ENCODE results near the gene RYR3.

Gene RYR3

DNA sequence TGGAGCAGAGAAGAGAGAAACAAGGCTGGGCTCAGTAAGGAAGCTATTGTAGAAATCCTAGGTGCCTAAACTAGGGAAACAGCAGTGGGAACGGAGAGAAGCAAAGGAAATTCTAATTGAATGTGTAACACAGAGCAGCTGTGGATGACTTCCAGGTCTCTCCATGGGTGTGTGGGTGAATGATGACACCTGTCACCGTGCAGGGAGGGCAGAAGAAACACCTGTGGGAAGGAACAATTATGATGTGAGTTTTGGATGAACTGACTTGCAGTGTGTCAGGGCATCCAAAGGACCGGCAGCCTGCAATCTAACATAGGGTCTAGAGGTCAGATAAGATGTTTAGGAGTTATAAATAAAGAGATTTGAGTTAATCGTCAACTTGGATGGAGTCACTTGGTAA, 144.2 kb downstream of the RYR3 start:
- no peak for DNase-seq

- DNase-seq = no peak
These were observed 147.7 kb downstream of the RYR3 start for GRCh38 chr15:33458421-33458820.

GRCh38 chr15:33460166-33460805, 149.5 kb downstream of the RYR3 start:
- DNase-seq = no peak

DNA sequence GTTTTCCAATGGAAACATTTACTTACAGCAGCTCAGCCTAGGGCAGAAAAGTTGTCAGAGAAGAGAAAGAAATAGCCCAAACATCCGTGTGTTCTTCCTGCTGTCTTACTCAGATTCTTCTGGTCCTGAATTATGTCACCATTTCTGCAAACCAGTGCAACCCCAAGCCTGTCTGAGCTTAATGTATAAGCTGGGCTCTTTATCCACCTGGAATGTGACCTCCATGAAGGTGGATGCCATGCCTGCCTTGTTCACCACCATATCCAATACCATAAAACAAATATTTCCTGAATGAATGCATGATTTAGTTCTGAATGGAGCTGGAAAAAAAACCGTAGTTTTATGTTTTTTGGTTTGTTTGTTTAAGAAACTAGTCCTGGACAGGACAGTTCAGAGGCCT, 150.9 kb downstream of the RYR3 start:
- DNase-seq = no peak

DNA sequence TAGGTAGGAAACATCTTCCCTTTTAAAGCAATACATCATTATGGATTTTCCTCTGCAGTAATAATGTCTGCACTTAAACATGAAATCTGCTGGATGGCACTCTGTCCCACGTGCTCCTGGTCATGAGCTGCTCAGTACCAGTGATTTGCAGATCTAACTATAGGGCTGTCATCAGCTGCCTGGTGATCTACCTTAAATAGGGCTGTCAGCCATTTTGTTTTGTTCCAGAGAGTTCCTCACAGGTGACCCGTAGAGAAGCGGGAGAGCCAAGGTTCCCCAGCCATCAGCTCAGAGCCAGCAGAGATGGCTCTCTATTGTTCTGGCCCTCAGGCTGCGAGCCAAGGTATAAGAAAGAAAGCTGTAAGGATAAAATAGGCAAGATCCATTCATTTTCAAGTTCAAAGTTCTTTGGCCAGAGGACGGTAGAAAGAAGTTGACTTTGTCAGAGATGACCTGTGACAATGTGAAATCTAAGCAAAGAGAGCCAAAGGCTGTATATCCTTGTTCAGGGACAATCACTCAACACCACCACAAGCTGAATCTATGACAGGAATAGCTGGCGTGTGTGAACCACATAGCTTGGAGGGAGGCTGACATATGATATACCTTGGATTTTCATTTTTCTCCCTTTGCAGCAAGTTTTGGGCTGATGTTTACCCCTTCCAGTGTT, 156.5 kb downstream of the RYR3 start:
- no peak for DNase-seq

- DNase-seq = no peak
These were observed 157.0 kb downstream of the RYR3 start for GRCh38 chr15:33467816-33468163.

DNA sequence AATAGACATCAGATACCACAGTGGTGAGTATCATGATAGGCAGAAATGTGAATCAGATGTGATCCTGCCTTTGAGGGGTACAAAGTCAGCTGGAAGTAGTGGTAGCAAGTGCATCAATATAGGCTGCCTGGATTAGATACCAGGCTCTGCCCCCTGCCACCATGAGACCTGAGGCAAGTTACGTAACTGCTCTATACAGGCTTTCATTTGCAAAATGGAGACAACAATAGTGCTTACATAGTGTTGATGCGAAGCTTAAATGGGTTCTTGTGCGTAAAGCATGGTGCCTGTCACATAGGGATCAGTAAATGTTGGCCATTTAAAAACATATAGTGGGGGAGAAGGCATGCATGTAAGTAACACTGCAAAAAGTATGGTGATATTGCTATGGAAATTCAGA, 158.0 kb downstream of the RYR3 start:
- DNase-seq = no peak

DNA sequence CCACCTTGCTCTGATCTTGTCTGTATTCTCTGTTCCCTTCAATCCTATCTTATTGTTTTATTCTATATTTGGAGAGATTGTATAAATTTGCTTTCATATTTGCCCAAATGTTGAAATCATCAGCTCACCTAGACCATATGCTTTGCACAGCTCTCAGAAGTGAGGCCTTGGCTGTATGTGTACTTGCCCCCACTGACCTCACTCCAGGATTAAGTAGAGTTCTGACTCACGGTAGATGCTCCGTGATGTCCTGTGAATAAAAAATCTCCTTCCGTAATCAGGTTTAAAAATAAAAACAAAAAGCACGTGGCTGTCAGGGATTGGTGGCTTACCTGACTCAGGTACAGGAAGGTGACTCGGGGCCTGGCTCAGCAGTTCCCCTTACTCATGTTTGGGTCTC, 162.2 kb downstream of the RYR3 start:
- DNase-seq = no peak

- DNase-seq = no peak
These were observed 162.9 kb downstream of the RYR3 start for GRCh38 chr15:33473714-33474113.

DNA sequence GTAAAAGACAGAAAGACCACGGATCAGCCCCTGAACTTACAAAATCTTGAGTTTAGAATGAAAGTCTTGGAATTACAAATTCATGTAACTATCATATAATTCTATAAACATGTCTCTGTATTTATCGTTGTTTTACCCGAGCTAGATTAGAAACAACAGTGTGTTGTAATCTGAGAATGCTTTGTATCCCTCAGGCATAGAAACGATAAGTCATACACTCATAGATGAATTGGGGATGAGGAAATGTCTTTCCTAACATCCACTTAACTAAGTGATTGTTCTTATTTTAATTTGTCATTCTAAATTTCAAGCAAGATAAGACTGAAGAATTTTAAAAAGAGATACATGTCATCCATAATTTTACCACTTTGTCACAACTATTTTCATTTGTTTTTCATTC, 165.3 kb downstream of the RYR3 start:
- DNase-seq = no peak

- no peak for DNase-seq
These were observed 166.1 kb downstream of the RYR3 start for GRCh38 chr15:33476908-33477307.

- DNase-seq = no peak
These were observed 178.6 kb downstream of the RYR3 start for GRCh38 chr15:33489335-33489734.

DNA sequence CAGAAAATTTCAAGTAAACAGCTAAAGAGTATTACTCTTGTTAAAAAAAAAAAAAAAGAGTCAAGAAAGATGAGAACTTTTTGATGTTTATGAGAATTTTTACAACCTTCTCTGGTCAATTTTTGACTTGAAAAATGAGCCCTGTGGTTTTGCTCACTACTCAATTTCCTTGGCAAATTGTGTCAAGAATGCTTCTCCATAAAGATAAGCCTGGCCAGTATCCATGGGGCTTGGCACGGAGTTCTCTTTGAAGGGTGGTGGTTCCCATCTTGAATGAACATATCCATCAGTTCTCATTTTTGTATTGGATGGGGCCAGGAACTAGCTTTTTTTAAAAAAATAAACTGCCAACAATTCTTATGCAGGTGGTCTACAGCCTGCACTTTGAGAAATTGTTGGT, 179.9 kb downstream of the RYR3 start:
- DNase-seq = no peak

DNA sequence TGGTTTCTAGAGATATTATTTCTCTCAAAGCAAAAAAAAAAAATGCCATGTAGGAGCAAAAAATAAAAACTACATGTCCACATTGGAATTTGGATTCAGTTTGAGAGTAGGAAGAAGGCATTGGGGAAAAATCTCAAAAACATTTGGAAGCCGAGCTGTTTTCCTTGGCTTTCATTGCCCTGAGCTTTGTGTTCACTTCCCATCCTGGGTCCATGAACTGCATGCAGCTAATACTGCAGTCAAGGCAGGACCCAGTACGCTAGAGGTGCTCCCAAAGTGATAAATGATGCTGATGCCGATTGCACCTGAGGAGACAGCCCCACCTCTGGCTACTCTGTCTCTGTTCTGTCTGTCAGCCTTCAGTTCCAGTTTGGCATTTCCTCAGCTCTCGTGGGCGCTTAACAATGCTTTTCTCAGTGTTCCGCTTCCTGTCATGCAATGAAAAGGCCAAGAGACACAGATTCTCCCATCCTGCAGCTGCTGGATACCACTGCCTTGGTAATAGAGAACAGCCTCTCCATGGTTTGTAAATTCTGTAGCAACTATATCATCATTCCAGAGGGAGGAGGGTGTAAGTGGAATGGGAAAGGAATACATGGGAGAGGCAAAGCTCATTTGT, 181.8 kb downstream of the RYR3 start:
- no peak for DNase-seq

- DNase-seq = no peak
These were observed 183.5 kb downstream of the RYR3 start for GRCh38 chr15:33494306-33494705.

DNA sequence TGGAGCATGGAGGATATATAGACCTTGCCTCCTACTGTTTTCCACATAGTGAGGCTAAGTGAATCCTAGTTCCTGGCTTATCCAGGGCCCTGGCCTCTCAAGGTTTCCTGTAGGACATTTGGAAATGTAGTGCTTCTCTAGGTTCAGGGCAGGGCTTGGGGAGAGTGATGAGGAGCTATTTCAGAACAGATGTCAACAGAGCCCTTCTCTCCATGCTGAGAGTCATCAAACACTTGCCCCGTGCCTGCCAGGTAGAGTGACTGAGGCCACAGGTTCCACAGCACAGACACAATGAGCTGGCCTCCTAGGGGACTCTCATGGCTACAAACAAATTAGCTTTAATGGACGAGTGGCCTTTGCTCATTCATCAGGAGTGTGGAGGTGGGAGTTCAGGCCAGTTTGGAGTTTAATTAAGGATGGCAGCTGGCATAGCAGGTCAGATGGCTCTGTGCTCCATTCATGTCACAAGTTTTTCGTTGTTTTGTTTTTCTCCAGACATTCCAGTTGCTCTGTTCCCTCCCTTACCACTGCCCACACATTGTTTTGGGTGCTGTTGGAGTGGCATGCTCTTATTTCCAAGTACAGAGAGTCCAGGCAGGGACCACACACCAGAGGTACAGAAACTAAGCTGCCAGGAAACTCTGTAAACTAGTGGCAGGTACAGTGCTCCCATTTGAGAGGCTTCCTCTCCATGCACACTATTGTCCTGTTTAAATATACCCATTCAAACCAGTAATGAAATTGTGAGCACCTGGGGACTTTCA, 189.8 kb downstream of the RYR3 start:
- DNase-seq = no peak

- DNase-seq = no peak
These were observed 192.9 kb downstream of the RYR3 start for GRCh38 chr15:33503681-33504080.

GRCh38 chr15:33506781-33507296, 196.1 kb downstream of the RYR3 start:
- no peak for DNase-seq

DNA sequence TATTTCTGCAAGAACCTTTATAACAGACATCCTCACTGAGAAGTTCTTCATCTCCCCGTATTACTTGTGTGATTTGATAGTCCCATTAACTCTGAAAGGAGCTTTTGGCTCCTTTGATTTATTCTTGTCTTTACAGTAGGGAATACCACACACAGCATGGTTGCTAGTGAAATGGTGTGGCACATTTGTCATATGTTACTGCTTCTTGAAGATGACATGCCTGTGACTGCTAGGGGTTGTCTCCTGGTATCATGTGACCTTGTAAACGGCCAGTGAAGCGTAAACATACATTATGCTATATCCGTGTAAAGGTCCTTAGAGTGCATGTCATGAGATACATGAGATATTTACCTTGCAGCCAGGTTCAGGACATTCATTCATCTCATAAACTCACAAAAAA, 197.9 kb downstream of the RYR3 start:
- DNase-seq = no peak

DNA sequence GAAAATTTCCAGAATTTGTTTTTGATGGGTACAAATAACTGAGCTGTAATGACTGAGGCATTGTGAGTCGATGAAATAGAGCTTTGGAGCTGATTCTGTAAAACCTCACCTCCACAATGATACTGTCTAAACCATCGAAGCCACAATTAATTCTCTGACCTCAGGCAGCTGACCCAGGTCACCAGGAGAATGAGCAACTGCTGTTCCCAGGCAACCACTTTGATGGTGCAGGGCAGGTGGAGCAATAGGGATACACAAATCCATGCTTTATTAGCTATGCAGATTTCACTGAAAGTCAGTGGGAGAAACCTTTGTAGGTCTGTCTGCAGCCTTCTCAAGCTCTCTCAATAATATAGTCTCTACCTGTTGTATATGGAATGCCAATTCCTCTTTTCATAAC, 204.4 kb downstream of the RYR3 start:
- DNase-seq = no peak

DNA sequence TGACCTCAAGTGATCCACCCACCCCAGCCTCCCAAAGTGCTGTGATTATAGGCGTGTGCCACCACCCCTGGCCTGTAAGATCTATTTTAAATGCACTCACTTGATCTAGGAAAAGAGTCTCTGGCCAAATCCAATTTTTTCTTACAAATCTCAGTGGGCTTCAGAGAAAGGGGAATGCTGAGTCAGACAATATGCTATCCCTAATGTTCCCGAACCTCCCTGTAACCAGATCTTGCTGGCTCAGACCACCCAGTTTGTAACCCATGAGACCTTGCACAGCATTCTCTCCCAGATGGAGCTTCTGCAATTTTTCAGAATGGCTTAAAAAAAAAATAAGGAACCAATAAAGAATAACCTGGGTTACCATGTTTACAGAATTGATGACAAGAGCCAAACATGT, 205.8 kb downstream of the RYR3 start:
- DNase-seq = no peak

GRCh38 chr15:33517944-33518343, 207.2 kb downstream of the RYR3 start:
- DNase-seq = no peak

DNA sequence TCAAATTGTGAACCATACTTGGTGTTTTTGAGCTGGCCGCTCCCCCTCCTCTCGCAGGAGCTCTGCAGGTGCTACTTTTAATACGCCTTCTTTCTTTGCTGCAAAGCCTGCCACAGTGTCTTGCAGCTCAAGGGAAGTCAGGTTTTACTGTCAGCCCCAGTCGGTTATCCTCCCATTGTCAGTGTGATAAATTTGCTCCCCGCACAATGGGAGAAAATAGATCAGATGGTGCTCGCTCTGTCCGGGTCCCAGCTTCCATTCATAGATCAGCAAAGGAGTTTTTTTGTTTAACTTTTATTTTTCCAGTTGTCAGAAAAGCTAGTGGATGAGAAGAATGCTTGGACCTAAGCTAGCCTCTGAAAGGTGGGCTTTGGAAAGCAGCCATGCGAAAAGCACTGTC, 207.7 kb downstream of the RYR3 start:
- DNase-seq = no peak

DNA sequence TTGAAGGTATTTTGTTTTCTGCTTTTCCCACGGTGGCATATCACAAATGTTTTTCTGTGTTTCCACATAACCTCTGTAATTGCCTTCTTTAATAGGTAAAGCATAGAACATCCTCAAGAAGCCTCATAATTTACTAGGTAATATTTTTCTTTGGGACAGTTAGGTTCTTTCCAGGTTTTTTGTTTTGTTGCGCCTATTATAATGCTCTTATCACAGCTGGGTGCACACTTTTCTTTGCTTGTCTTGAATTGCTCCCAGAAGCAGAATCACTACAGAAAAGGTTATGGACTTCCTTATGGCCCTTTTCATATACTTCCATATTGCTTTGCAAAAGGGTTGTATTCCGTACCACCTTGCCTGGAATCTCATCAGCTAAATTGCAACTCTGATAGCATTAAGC, 213.5 kb downstream of the RYR3 start:
- no peak for DNase-seq

All from stimulated activated CD4-positive, alpha-beta T cell treated with anti-CD3 and anti-CD28 coated beads, Interleukin-15, amount 100 ng/mL, for 24 hours (primary cell).